Nucleus accumbens (tissue), 56 donors: ENCODE measurements around the gene OPHN1.
"Not testable (repeated sequence)": the region's sequence is repeated elsewhere in the genome, so short reads cannot be mapped to it uniquely, and the experiment has no call there.

ENCODE experiments used
- DNase-seq, 56 donors: peaks; one replicate each; lab custom pipeline; 2025; lab: John Stamatoyannopoulos, UW

The OPHN1 gene

GRCh38 chrX:68372665-68373064 is 60.6 kb downstream of the OPHN1 start:
- no peak for DNase-seq

- DNase-seq: no peak
These were observed 63.7 kb downstream of the OPHN1 start for GRCh38 chrX:68369559-68369958.

GRCh38 chrX:68365341-68365740 is 68.0 kb downstream of the OPHN1 start:
- DNase-seq: no peak

- no peak for DNase-seq
These were observed 69.3 kb downstream of the OPHN1 start for GRCh38 chrX:68363984-68364383.

- DNase-seq: no peak
These were observed 74.6 kb downstream of the OPHN1 start for GRCh38 chrX:68358679-68359078.

GRCh38 chrX:68355629-68355920 is 77.7 kb downstream of the OPHN1 start:
- DNase-seq: no peak

GRCh38 chrX:68354879-68355628 is 78.2 kb downstream of the OPHN1 start:
- DNase-seq: no peak

- no peak for DNase-seq
These were observed 88.3 kb downstream of the OPHN1 start for GRCh38 chrX:68345025-68345424.

GRCh38 chrX:68343551-68343950 is 89.7 kb downstream of the OPHN1 start:
- DNase-seq: no peak

- DNase-seq: peak in 13 of 56 donors; percentile 0 to 43 (median 1)
These were observed 101.0 kb downstream of the OPHN1 start for GRCh38 chrX:68332201-68332731.

- DNase-seq: not testable (repeated sequence)
These were observed 106.5 kb downstream of the OPHN1 start for GRCh38 chrX:68326841-68327240.

- DNase-seq: no peak
These were observed 125.5 kb downstream of the OPHN1 start for GRCh38 chrX:68307769-68308168.

- no peak for DNase-seq
These were observed 128.7 kb downstream of the OPHN1 start for GRCh38 chrX:68304602-68305001.

GRCh38 chrX:68299898-68300297 is 133.4 kb downstream of the OPHN1 start:
- no peak for DNase-seq

GRCh38 chrX:68292471-68292870 is 140.8 kb downstream of the OPHN1 start:
- no peak for DNase-seq

- DNase-seq: no peak
These were observed 145.2 kb downstream of the OPHN1 start for GRCh38 chrX:68288127-68288526.

- DNase-seq: no peak
These were observed 145.9 kb downstream of the OPHN1 start for GRCh38 chrX:68287419-68287818.

GRCh38 chrX:68286980-68287379 is 146.3 kb downstream of the OPHN1 start:
- DNase-seq: no peak

- DNase-seq: no peak
These were observed 147.2 kb downstream of the OPHN1 start for GRCh38 chrX:68286076-68286475.

- DNase-seq: no peak
These were observed 148.9 kb downstream of the OPHN1 start for GRCh38 chrX:68284281-68284904.

- DNase-seq: no peak
These were observed 159.4 kb downstream of the OPHN1 start for GRCh38 chrX:68273887-68274286.

- DNase-seq: not testable (repeated sequence)
These were observed 168.5 kb downstream of the OPHN1 start for GRCh38 chrX:68264793-68265192.
